Loucy (cell line): ENCODE results near the gene DYNLT2.

Experiments used
- H2AFZ ChIP-seq: fragments of 200-600 bp; sonication (generic); 2 replicates; pipeline ENCODE4 v1.6.0; 2016; ENCODE audit warnings: antibody characterized with exemption, mild to moderate bottlenecking, low read length, moderate library complexity
- H3F3A ChIP-seq: fragments of 200-600 bp; 2 replicates; pipeline ENCODE4 v1.6.0; 2016; ENCODE audit warnings: antibody characterized with exemption, low read depth, mild to moderate bottlenecking
- H3K27me3 ChIP-seq: fragments of 200-600 bp; sonication (generic); 2 replicates; pipeline ENCODE4 v1.6.1; 2014; ENCODE audit warnings: low read length, mild to moderate bottlenecking; ENCODE audit not compliant: insufficient read depth, poor library complexity, severe bottlenecking
- H3K36me3 ChIP-seq: fragments of 200-600 bp; sonication (generic); 2 replicates; pipeline ENCODE4 v1.6.1; 2016; ENCODE audit warnings: low read length; ENCODE audit not compliant: insufficient read depth
- H3K4me1 ChIP-seq: fragments of 200-600 bp; sonication (generic); 2 replicates; pipeline ENCODE4 v1.5.1; 2014; ENCODE audit warnings: low read length, mild to moderate bottlenecking; ENCODE audit not compliant: insufficient read depth, poor library complexity, severe bottlenecking
- H3K4me2 ChIP-seq: fragments of 200-600 bp; sonication (generic); 2 replicates; pipeline ENCODE4 v1.6.0; 2014; ENCODE audit warnings: antibody characterized with exemption, low read length, low read depth, mild to moderate bottlenecking; ENCODE audit not compliant: poor library complexity, severe bottlenecking
- H3K4me3 ChIP-seq: fragments of 200-600 bp; sonication (generic); 2 replicates; pipeline ENCODE4 v1.5.1; 2014; ENCODE audit warnings: low read length, mild to moderate bottlenecking, mixed read lengths; ENCODE audit not compliant: poor library complexity, severe bottlenecking
- H3K79me2 ChIP-seq: fragments of 200-600 bp; sonication (generic); 2 replicates; pipeline ENCODE4 v1.6.1; 2014; ENCODE audit warnings: low read length; ENCODE audit not compliant: insufficient read depth
- H3K9ac ChIP-seq: fragments of 200-600 bp; sonication (generic); 2 replicates; pipeline ENCODE4 v1.6.0; 2014; ENCODE audit warnings: mild to moderate bottlenecking, low read depth, low read length, moderate library complexity; ENCODE audit not compliant: poor library complexity, severe bottlenecking
- H3K9me2 ChIP-seq: fragments of 200-600 bp; sonication (generic); replicated peaks from 2 replicates; pipeline ENCODE4 v1.6.1; 2016; ENCODE audit warnings: low read depth, low read length, mixed read lengths
- H3K9me3 ChIP-seq: fragments of 200-600 bp; sonication (generic); 2 replicates; pipeline ENCODE4 v1.6.1; 2014; ENCODE audit warnings: mild to moderate bottlenecking, antibody characterized with exemption, low read length, low read depth; ENCODE audit not compliant: insufficient read depth
- H4K20me1 ChIP-seq: fragments of 200-600 bp; sonication (generic); 2 replicates; pipeline ENCODE4 v1.6.0; 2014; ENCODE audit warnings: antibody characterized with exemption, low read length, mild to moderate bottlenecking; ENCODE audit not compliant: insufficient read depth, poor library complexity, severe bottlenecking
- CTCF ChIP-seq: fragments of 200-600 bp; sonication (generic); conservative IDR thresholded peaks from 2 replicates; pipeline ENCODE4 v1.5.1; 2014; ENCODE audit warnings: mild to moderate bottlenecking, antibody characterized with exemption, low read length
- EZH2phosphoT487 ChIP-seq: fragments of 200-600 bp; IDR thresholded peaks from 2 replicates; pipeline ENCODE4 v1.6.1; 2018; ENCODE audit warnings: antibody characterized with exemption, mild to moderate bottlenecking, moderate library complexity, borderline replicate concordance

DYNLT2 gene

DNA sequence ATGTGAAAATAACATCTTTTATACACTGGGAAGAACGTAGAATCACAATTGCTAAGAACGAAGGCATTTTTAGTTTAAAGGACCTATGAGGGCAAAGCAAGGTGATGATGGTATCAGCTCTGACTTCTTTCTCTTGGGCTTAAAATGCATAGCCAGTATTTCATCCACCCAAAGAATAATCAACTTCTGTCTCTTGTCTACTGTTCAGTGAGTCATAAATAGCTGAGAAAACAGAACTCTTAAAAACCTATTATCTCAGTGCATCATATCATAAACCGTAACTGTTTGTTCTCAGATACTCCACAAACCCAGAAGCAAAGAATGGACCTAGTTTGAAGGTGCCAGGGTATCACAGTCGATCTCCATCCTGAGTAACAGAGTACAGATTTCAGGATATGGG is 32.3 kb downstream of the DYNLT2 start:
- Histone ChIP-seq H3K9ac (peak overlapping the region; percentile 52), H3F3A (no peaks in the 10 kb centered on the region), H3K4me2 (peak overlapping the region; percentile 61), H4K20me1 (peaks cover 44% of the 10 kb centered on the region), H3K4me3 (peak overlapping the region; percentile 42), H3K36me3 (peaks cover 34% of the 10 kb centered on the region), H3K79me2 (peaks cover 80% of the 10 kb centered on the region), H3K9me2 (no peaks in the 10 kb centered on the region), H2AFZ (no peak overlapping the region), H3K4me1 (peaks cover 39% of the 10 kb centered on the region), H3K27me3 (no peaks in the 10 kb centered on the region), H3K9me3 (no peaks in the 10 kb centered on the region)
- no peak for TF ChIP-seq EZH2phosphoT487

GRCh38 chr6:169714595-169714994 is 36.8 kb downstream of the DYNLT2 start:
- no peaks in the 10 kb centered on the region for H3K27me3 ChIP-seq
- no peaks in the 10 kb centered on the region for H3K9me3 ChIP-seq
- peaks cover 13% of the 10 kb centered on the region for H3K4me1 ChIP-seq
- H3K9ac ChIP-seq, result no peak overlapping the region
- no peak overlapping the region for H3K4me2 ChIP-seq
- H3F3A ChIP-seq, result no peaks in the 10 kb centered on the region
- peaks cover 8% of the 10 kb centered on the region for H4K20me1 ChIP-seq
- peaks cover 67% of the 10 kb centered on the region for H3K36me3 ChIP-seq
- TF ChIP-seq CTCF (no peak), EZH2phosphoT487 (no peak)
- H3K4me3 ChIP-seq, result no peak overlapping the region
- H2AFZ ChIP-seq, result no peak overlapping the region
- H3K9me2 ChIP-seq, result no peaks in the 10 kb centered on the region
- H3K79me2 ChIP-seq, result peaks cover 40% of the 10 kb centered on the region

DNA sequence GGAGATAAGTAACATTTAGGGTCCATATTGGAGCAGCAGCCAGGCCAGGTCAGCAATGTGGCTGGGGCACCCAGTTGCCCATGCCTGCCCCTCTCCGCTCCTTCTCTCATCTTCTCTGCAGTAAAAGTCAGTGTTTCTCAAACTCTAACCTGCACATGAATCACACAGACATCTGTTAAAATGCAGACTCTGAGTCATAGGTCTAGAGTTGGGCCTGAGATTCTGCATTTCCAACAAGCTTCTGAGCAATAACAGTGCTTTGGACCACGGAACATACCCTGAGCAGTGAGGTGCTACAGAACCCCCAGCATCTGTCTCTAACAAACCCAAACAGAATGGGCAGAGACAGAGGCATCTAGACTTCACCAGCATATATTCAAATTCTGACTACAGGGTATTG is 37.2 kb downstream of the DYNLT2 start:
- H3K9me2 ChIP-seq, result no peaks in the 10 kb centered on the region
- H3K4me2 ChIP-seq, result no peak overlapping the region
- peaks cover 71% of the 10 kb centered on the region for H3K36me3 ChIP-seq
- H3K4me3 ChIP-seq, result no peak overlapping the region
- no peak overlapping the region for H3K9ac ChIP-seq
- no peaks in the 10 kb centered on the region for H3K9me3 ChIP-seq
- TF ChIP-seq EZH2phosphoT487 (no peak), CTCF (no peak)
- no peaks in the 10 kb centered on the region for H3K27me3 ChIP-seq
- peaks cover 9% of the 10 kb centered on the region for H3K4me1 ChIP-seq
- no peaks in the 10 kb centered on the region for H3F3A ChIP-seq
- H2AFZ ChIP-seq, result no peak overlapping the region
- H4K20me1 ChIP-seq, result peaks cover 4% of the 10 kb centered on the region
- H3K79me2 ChIP-seq, result peaks cover 36% of the 10 kb centered on the region

DNA sequence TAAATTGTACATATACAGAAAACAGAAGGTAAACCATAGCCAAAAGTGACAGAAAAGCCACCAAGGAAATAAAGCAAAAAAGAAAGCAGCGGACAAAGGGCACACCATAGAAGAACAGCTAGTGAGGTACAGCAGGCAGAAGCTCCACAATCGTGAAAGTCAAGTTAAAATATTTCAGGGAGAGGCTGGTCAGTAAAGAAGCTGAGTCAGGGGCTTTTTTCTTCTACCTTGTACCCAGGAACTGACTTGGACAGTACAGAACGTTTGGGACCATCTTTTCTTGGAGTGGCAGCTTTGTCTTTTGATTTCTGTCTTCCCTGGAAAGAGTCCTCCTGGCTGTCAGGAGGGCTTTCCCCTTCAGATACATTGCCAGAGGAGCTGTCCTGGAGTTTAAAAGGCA is 41.4 kb downstream of the DYNLT2 start:
- Histone ChIP-seq H3K9me2 (no peaks in the 10 kb centered on the region), H3K4me1 (no peaks in the 10 kb centered on the region), H3K4me2 (no peak overlapping the region), H3F3A (no peaks in the 10 kb centered on the region), H3K9ac (peak overlapping the region; percentile 15), H3K9me3 (no peaks in the 10 kb centered on the region), H2AFZ (no peak overlapping the region), H3K79me2 (peaks cover under 1% of the 10 kb centered on the region; the same call in 1 of the 2 replicates), H3K27me3 (no peaks in the 10 kb centered on the region), H3K36me3 (peaks cover 66% of the 10 kb centered on the region), H4K20me1 (no peaks in the 10 kb centered on the region), H3K4me3 (no peak overlapping the region)
- TF ChIP-seq CTCF (no peak), EZH2phosphoT487 (no peak)
